GM12891 (cell line): Measurements from ENCODE around the gene USP37.

Source experiments
- PAX5 ChIP-seq: IDR thresholded peaks from 2 replicates; pipeline ENCODE4 v1.6.1; 2011; ENCODE audit warnings: low read length, moderate library complexity, mild to moderate bottlenecking; ENCODE audit not compliant: insufficient read depth, severe bottlenecking
- POLR2A ChIP-seq: IDR thresholded peaks from 2 replicates; pipeline ENCODE4 v1.6.1; 2011; ENCODE audit warnings: low read depth, low read length, control low read depth
- POLR2AphosphoS5 ChIP-seq: IDR thresholded peaks from 2 replicates; pipeline ENCODE4 v1.6.1; 2011; ENCODE audit warnings: low read depth, low read length, control low read depth
- TAF1 ChIP-seq: IDR thresholded peaks from 2 replicates; pipeline ENCODE4 v1.6.1; 2011; ENCODE audit warnings: low read depth, low read length, control low read depth

- TF ChIP-seq TAF1 (no peak), POLR2A (no peak), POLR2AphosphoS5 (no peak), PAX5 (no peak)
Measured at GRCh38 chr2:218605432-218605831, 37.3 kb upstream of the USP37 start.
